GM19438 (cell line): Measurements from ENCODE around the gene PIBF1.
"Not testable (repeated sequence)": the region's sequence is repeated elsewhere in the genome, so short reads cannot be mapped to it uniquely, and the experiment has no call there.

Experiments
- ATAC-seq: cut with Tn5 transposase; IDR thresholded peaks from one replicate; pipeline ENCODE4 v1.9.1; 2021; ENCODE audit warnings: low read depth; ENCODE audit not compliant: unreplicated experiment

Gene PIBF1

GRCh38 chr13:72781451-72782439 lies at the start of gene PIBF1, which contains the start of gene DIS3:
Gene PIBF1, plus strand, starts transcription at chr13:72782133. Its CDS starts 1,337 bp downstream, at chr13:72783470.
Gene DIS3, minus strand, starts transcription at chr13:72781900. Its CDS starts 68 bp downstream, at chr13:72781832.
- ATAC-seq, result peak; percentile 97

GRCh38 chr13:72737033-72737432 lies 44.9 kb upstream of the PIBF1 start:
- no peak for ATAC-seq

- ATAC-seq, result no peak
Observed at GRCh38 chr13:72740015-72740414, 41.9 kb upstream of the PIBF1 start.

- no peak for ATAC-seq
Observed at GRCh38 chr13:72745260-72745659, 36.7 kb upstream of the PIBF1 start.

GRCh38 chr13:72751220-72751619 lies 30.7 kb upstream of the PIBF1 start:
- ATAC-seq, result no peak

- no peak for ATAC-seq
Observed at GRCh38 chr13:72754111-72754510, 27.8 kb upstream of the PIBF1 start.

GRCh38 chr13:72757792-72758535 lies 24.0 kb upstream of the PIBF1 start:
- no peak for ATAC-seq

GRCh38 chr13:72760189-72760588 lies 21.7 kb upstream of the PIBF1 start:
- no peak for ATAC-seq

- no peak for ATAC-seq
Observed at GRCh38 chr13:72763411-72763810, 18.5 kb upstream of the PIBF1 start.

- no peak for ATAC-seq
Observed at GRCh38 chr13:72774019-72774418, 7.9 kb upstream of the PIBF1 start.

- no peak for ATAC-seq
Observed at GRCh38 chr13:72782717-72783116, 784 bp downstream of the PIBF1 start.

GRCh38 chr13:72784679-72785078 lies 2.7 kb downstream of the PIBF1 start:
- not testable (repeated sequence) for ATAC-seq

- ATAC-seq, result no peak
Observed at GRCh38 chr13:72788831-72789230, 6.9 kb downstream of the PIBF1 start.

GRCh38 chr13:72792640-72793039 lies 10.7 kb downstream of the PIBF1 start:
- no peak for ATAC-seq

GRCh38 chr13:72798817-72799216 lies 16.9 kb downstream of the PIBF1 start:
- ATAC-seq, result no peak

- no peak for ATAC-seq
Observed at GRCh38 chr13:72804301-72804700, 22.4 kb downstream of the PIBF1 start.

GRCh38 chr13:72805676-72806346 lies 23.9 kb downstream of the PIBF1 start:
- ATAC-seq, result no peak

- not testable (repeated sequence) for ATAC-seq
Observed at GRCh38 chr13:72806514-72806913, 24.6 kb downstream of the PIBF1 start.

GRCh38 chr13:72808917-72809500 lies 27.1 kb downstream of the PIBF1 start:
- ATAC-seq, result no peak

- ATAC-seq, result no peak
Observed at GRCh38 chr13:72820156-72820897, 38.4 kb downstream of the PIBF1 start.
